Stimulated activated CD4-positive, alpha-beta T cell treated with anti-CD3 and anti-CD28 coated beads, Interleukin-2, amount 100 ng/mL, for 24 hours (primary cell): ENCODE results near the gene RNF213.

Experiments
- DNase-seq, 2 donors: peaks; one replicate each; pipeline ENCODE4 v3.0.0-alpha.2; 2020

The RNF213 gene

GRCh38 chr17:80374732-80375585 lies 114.3 kb downstream of the RNF213 start:
- no peak for DNase-seq

GRCh38 chr17:80376531-80376930 lies 115.9 kb downstream of the RNF213 start:
- no peak for DNase-seq

- DNase-seq, result no peak
Observed at GRCh38 chr17:80377798-80378197, 117.1 kb downstream of the RNF213 start.

GRCh38 chr17:80379348-80379747 lies 118.7 kb downstream of the RNF213 start:
- no peak for DNase-seq

GRCh38 chr17:80380068-80380467 lies 119.4 kb downstream of the RNF213 start:
- no peak for DNase-seq

- no peak for DNase-seq
Observed at GRCh38 chr17:80380555-80381002, 119.9 kb downstream of the RNF213 start.

GRCh38 chr17:80381416-80381923 lies 120.8 kb downstream of the RNF213 start:
- DNase-seq, result no peak

GRCh38 chr17:80382446-80382845 lies 121.8 kb downstream of the RNF213 start:
- no peak for DNase-seq

GRCh38 chr17:80382956-80383355 lies 122.3 kb downstream of the RNF213 start:
- no peak for DNase-seq

GRCh38 chr17:80384078-80384960 lies 123.7 kb downstream of the RNF213 start:
- no peak for DNase-seq

GRCh38 chr17:80385046-80385445 lies 124.4 kb downstream of the RNF213 start:
- DNase-seq, result no peak

GRCh38 chr17:80386341-80386740 lies 125.7 kb downstream of the RNF213 start:
- no peak for DNase-seq

- no peak for DNase-seq
Observed at GRCh38 chr17:80387071-80387470, 126.4 kb downstream of the RNF213 start.

GRCh38 chr17:80388175-80388574 lies 127.5 kb downstream of the RNF213 start:
- no peak for DNase-seq

GRCh38 chr17:80388601-80389000 lies 127.9 kb downstream of the RNF213 start:
- no peak for DNase-seq

- DNase-seq, result no peak
Observed at GRCh38 chr17:80389011-80389995, 128.7 kb downstream of the RNF213 start.

GRCh38 chr17:80393241-80393890 lies 132.7 kb downstream of the RNF213 start:
- no peak for DNase-seq

- DNase-seq, result no peak
Observed at GRCh38 chr17:80393961-80394360, 133.3 kb downstream of the RNF213 start.

- no peak for DNase-seq
Observed at GRCh38 chr17:80394629-80395216, 134.1 kb downstream of the RNF213 start.

- DNase-seq, result no peak
Observed at GRCh38 chr17:80395402-80396151, 134.9 kb downstream of the RNF213 start.
